GM18873 (cell line): ENCODE data around the gene ZNF534.
"Not testable (repeated sequence)": the region's sequence is repeated elsewhere in the genome, so short reads cannot be mapped to it uniquely, and the experiment has no call there.

Experiments
- ATAC-seq: cut with Tn5 transposase; IDR thresholded peaks from one replicate; pipeline ENCODE4 v1.9.1; 2021; ENCODE audit warnings: mild to moderate bottlenecking, moderate library complexity, moderate number of reproducible peaks; ENCODE audit not compliant: unreplicated experiment, low FRiP score

ZNF534 gene

GRCh38 chr19:52428937-52429336, at the start of gene ZNF534:
TSS of gene ZNF534 (plus strand) at chr19:52429148. CDS start at chr19:52431475, 2,327 bp downstream.
- no peak for ATAC-seq

- no peak for ATAC-seq
These were observed 37.8 kb upstream of the ZNF534 start for GRCh38 chr19:52391135-52391534.

- no peak for ATAC-seq
These were observed 31.5 kb upstream of the ZNF534 start, which contains the start of gene ZNF528 for GRCh38 chr19:52397310-52398080. TSS of gene ZNF528 (plus strand) at chr19:52397849. CDS start at chr19:52402014, 4,165 bp downstream.

- no peak for ATAC-seq
These were observed 30.9 kb upstream of the ZNF534 start for GRCh38 chr19:52398081-52398441.

- ATAC-seq = no peak
These were observed 18.7 kb upstream of the ZNF534 start for GRCh38 chr19:52410276-52410675.

GRCh38 chr19:52415711-52416110, 13.2 kb upstream of the ZNF534 start:
- no peak for ATAC-seq

- ATAC-seq = no peak
These were observed 13.2 kb downstream of the ZNF534 start for GRCh38 chr19:52442179-52442578.

GRCh38 chr19:52444506-52444905, 15.6 kb downstream of the ZNF534 start:
- ATAC-seq = no peak

- ATAC-seq = no peak
These were observed 22.3 kb downstream of the ZNF534 start for GRCh38 chr19:52451241-52451640.

- ATAC-seq = no peak
These were observed 24.6 kb downstream of the ZNF534 start, which contains the start of gene ZNF578 for GRCh38 chr19:52453324-52454094. TSS of gene ZNF578 (plus strand) at chr19:52453553. CDS start at chr19:52501846, 48,293 bp downstream.

GRCh38 chr19:52464798-52465470, 36.0 kb downstream of the ZNF534 start:
- ATAC-seq = no peak

- no peak for ATAC-seq
These were observed 44.9 kb downstream of the ZNF534 start for GRCh38 chr19:52473655-52474350.

GRCh38 chr19:52474351-52475127, 45.6 kb downstream of the ZNF534 start:
- no peak for ATAC-seq

GRCh38 chr19:52484111-52484743, 55.3 kb downstream of the ZNF534 start:
- ATAC-seq = not testable (repeated sequence)

- not testable (repeated sequence) for ATAC-seq
These were observed 56.1 kb downstream of the ZNF534 start for GRCh38 chr19:52485064-52485463.

GRCh38 chr19:52485561-52486240, 56.8 kb downstream of the ZNF534 start:
- ATAC-seq = not testable (repeated sequence)

GRCh38 chr19:52492201-52492993, 63.4 kb downstream of the ZNF534 start:
- no peak for ATAC-seq

GRCh38 chr19:52492994-52493470, 64.1 kb downstream of the ZNF534 start:
- no peak for ATAC-seq
